ENCODE measurements around the gene FYN. TPM values are rescaled to one million over a fixed set of nuclear protein-coding genes. Genes with fewer than 3 reads are reported as not detected.

The FYN gene
- total and polyA plus RNA-seq, 2 donors from 2014 or later = 34.5 to 52.4 TPM

DNA sequence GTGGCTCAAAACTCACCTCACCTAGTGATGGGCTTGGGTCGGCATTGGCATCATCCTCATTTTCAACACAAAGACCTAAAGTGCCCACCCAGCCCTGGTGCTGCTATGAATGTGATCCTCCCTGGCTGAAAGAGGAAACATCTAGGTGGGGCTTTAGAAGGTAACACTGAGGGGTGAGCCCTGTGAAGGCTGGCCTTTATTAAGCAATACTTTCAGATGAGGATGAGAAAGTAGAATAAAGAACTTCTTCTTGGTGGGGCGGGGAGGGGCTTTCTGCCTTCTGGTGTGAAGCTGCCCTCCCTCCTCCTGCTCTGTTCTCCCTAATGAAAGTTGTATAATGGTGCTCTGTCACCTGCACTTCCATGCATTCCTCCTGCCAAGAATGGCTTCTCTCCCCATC, 134.6 kb downstream of the FYN start:
- intact Hi-C loops (cut with DNase I) = no loop called here
- TF ChIP-seq, protein P1, sequence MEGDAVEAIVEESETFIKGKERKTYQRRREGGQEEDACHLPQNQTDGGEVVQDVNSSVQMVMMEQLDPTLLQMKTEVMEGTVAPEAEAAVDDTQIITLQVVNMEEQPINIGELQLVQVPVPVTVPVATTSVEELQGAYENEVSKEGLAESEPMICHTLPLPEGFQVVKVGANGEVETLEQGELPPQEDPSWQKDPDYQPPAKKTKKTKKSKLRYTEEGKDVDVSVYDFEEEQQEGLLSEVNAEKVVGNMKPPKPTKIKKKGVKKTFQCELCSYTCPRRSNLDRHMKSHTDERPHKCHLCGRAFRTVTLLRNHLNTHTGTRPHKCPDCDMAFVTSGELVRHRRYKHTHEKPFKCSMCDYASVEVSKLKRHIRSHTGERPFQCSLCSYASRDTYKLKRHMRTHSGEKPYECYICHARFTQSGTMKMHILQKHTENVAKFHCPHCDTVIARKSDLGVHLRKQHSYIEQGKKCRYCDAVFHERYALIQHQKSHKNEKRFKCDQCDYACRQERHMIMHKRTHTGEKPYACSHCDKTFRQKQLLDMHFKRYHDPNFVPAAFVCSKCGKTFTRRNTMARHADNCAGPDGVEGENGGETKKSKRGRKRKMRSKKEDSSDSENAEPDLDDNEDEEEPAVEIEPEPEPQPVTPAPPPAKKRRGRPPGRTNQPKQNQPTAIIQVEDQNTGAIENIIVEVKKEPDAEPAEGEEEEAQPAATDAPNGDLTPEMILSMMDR (IDR thresholded peaks at IDR 0.05; ENCODE audit: borderline replicate concordance, extremely low read depth, insufficient read depth) = no peak
- peaks cover 0 to 11% (median 5%) of the 10 kb centered on the region in 3 donors for H3K4me1 ChIP-seq (ENCODE audit: control insufficient read depth in 2 of 3, insufficient read depth in 2 of 3, low read depth in 1 of 3, low read length in 3 of 3)

DNA sequence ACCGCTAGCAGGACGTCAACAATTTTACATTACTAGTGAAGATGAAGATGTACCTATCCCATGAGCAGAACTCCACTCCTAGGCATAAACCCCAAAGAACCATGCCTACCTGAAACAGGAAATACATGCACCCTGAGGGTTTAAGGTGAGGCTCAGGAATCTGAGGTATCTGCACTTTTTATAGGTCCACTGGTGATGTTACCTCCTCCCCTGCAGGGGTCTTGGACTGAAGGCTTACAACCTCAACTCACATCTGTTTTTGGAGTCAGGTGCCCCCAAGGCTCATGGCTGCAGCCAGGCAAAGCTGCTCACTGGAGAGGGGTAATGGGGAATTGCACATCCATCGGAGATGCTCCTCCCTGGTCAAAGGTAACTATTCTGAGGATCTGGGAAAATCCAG, 135.1 kb downstream of the FYN start:
- Histone ChIP-seq H3K4me1 (ENCODE audit: control insufficient read depth in 2 of 3, insufficient read depth in 2 of 3, low read depth in 1 of 3, low read length in 3 of 3) (peaks cover 0 to 11% (median under 1%) of the 10 kb centered on the region in 3 donors), H3K36me3 (ENCODE audit: control insufficient read depth in 2 of 3, insufficient read depth in 3 of 3, low read length in 3 of 3) (no peaks in the 10 kb centered on the region), H3K4me3 (ENCODE audit: low read length in 3 of 3) (no peak overlapping the region), H3K9ac (ENCODE audit: low read length in 3 of 3) (no peak overlapping the region), H3K9me3 (ENCODE audit: control insufficient read depth in 2 of 3, insufficient read depth in 1 of 3, low read length in 3 of 3) (no peaks in the 10 kb centered on the region), H3K27me3 (ENCODE audit: control insufficient read depth, insufficient read depth, low read length) (no peaks in the 10 kb centered on the region), H3K27ac (ENCODE audit: low read depth in 2 of 2, low read length in 2 of 2) (no peak overlapping the region)
- FAIRE-seq = no peak
- no peak for DNase-seq
- TF ChIP-seq, protein P1 (IDR thresholded peaks at IDR 0.05; ENCODE audit: borderline replicate concordance, extremely low read depth, insufficient read depth) = no peak
- intact Hi-C loops (cut with DNase I) = no loop called here

More for the DNA sequence above, 134.6 kb downstream of the FYN start:
- H3K4me3 ChIP-seq (ENCODE audit: low read length in 3 of 3) = no peak overlapping the region
- DNase-seq = no peak
- no peaks in the 10 kb centered on the region for H3K36me3 ChIP-seq (ENCODE audit: control insufficient read depth in 2 of 3, insufficient read depth in 3 of 3, low read length in 3 of 3)
- H3K27me3 ChIP-seq (ENCODE audit: control insufficient read depth, insufficient read depth, low read length) = no peaks in the 10 kb centered on the region
- no peak overlapping the region for H3K27ac ChIP-seq (ENCODE audit: low read depth in 2 of 2, low read length in 2 of 2)
- H3K9ac ChIP-seq (ENCODE audit: low read length in 3 of 3) = no peak overlapping the region
- no peaks in the 10 kb centered on the region for H3K9me3 ChIP-seq (ENCODE audit: control insufficient read depth in 2 of 3, insufficient read depth in 1 of 3, low read length in 3 of 3)
- FAIRE-seq = no peak

DNA sequence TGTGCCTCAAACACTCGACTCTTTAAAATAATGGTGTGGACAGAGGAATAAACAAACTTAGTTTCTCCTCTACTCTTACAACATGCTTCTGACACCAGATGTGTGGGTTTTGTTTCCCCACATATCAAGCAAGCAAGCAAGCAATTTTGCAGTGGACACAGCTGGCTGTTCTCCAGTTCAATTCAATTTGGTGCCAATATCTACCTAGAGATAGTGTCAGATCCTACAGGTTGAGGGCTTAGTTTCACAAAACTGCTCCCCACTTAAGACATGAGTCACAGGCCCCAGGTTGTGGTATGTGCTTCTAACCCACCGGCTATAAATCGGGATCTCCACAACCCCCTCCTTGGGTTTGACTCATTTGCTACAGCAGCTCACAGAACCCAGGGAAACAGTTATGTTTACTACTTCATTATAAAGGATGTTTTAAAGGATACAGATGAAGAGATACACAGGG, 136.2 kb downstream of the FYN start:
- intact Hi-C loops (cut with DNase I) = no loop called here
- no peak for FAIRE-seq
- no peak overlapping the region for H3K27ac ChIP-seq (ENCODE audit: low read depth in 2 of 2, low read length in 2 of 2)

More for the DNA sequence above, 136.2 kb downstream of the FYN start:
- peaks cover 0 to 11% (median 0%) of the 10 kb centered on the region in 3 donors for H3K4me1 ChIP-seq (ENCODE audit: control insufficient read depth in 2 of 3, insufficient read depth in 2 of 3, low read depth in 1 of 3, low read length in 3 of 3)
- no peak for DNase-seq
- no peak overlapping the region for H3K9ac ChIP-seq (ENCODE audit: low read length in 3 of 3)
- no peaks in the 10 kb centered on the region for H3K27me3 ChIP-seq (ENCODE audit: control insufficient read depth, insufficient read depth, low read length)
- TF ChIP-seq, protein P1 (IDR thresholded peaks at IDR 0.05; ENCODE audit: borderline replicate concordance, extremely low read depth, insufficient read depth) = no peak
- no peak overlapping the region for H3K4me3 ChIP-seq (ENCODE audit: low read length in 3 of 3)
- peaks cover 0 to 6% (median 0%) of the 10 kb centered on the region in 3 donors for H3K9me3 ChIP-seq (ENCODE audit: control insufficient read depth in 2 of 3, insufficient read depth in 1 of 3, low read length in 3 of 3)
- no peaks in the 10 kb centered on the region for H3K36me3 ChIP-seq (ENCODE audit: control insufficient read depth in 2 of 3, insufficient read depth in 3 of 3, low read length in 3 of 3)
